GM23338 (cell line): ENCODE results near the gene NTM. TPM values are rescaled to one million over a fixed set of nuclear protein-coding genes. Genes with fewer than 3 reads are reported as not detected.

ENCODE experiments used
- ATAC-seq: fragments of 200-7000 bp; cut with Tn5 transposase; 3 replicates; pipeline ENCODE4 v1.9.1; 2020
- DNase-seq: peaks from one replicate; pipeline ENCODE4 v3.0.0-alpha.2; 2015; ENCODE audit warnings: low spot score
- H2AFZ ChIP-seq: fragments of 200-600 bp; sonication (generic); 2 replicates; pipeline ENCODE4 v1.8.0; 2016; ENCODE audit warnings: antibody characterized with exemption, mild to moderate bottlenecking, moderate library complexity
- H3F3A ChIP-seq: fragments of 200-600 bp; sonication (generic); replicated peaks from 2 replicates; pipeline ENCODE4 v1.8.0; 2017; ENCODE audit warnings: antibody characterized with exemption, mixed run types, low read depth
- H3K27ac ChIP-seq: fragments of 200-600 bp; sonication (generic); 2 replicates; pipeline ENCODE4 v1.6.1; 2016; ENCODE audit warnings: low read depth
- H3K27me3 ChIP-seq: fragments of 200-600 bp; sonication (generic); 2 replicates; pipeline ENCODE4 v1.8.0; 2016; ENCODE audit warnings: mild to moderate bottlenecking, mixed run types, moderate library complexity; ENCODE audit not compliant: insufficient read depth
- H3K36me3 ChIP-seq: fragments of 200-600 bp; sonication (generic); 2 replicates; pipeline ENCODE4 v1.8.0; 2016; ENCODE audit warnings: mild to moderate bottlenecking; ENCODE audit not compliant: insufficient read depth
- H3K4me1 ChIP-seq: fragments of 200-600 bp; sonication (generic); 2 replicates; pipeline ENCODE4 v1.8.0; 2016; ENCODE audit warnings: mild to moderate bottlenecking, moderate library complexity; ENCODE audit not compliant: insufficient read depth
- H3K4me2 ChIP-seq: fragments of 200-600 bp; sonication (generic); 2 replicates; pipeline ENCODE4 v1.7.1; 2017; ENCODE audit warnings: mixed run types
- H3K4me3 ChIP-seq: fragments of 200-600 bp; sonication (generic); 2 replicates; pipeline ENCODE4 v1.6.1; 2016; ENCODE audit warnings: mixed run types
- H3K79me2 ChIP-seq: fragments of 200-600 bp; sonication (generic); replicated peaks from 2 replicates; pipeline ENCODE4 v1.8.0; 2017; ENCODE audit warnings: mild to moderate bottlenecking; ENCODE audit not compliant: insufficient read depth
- H3K9me2 ChIP-seq: fragments of 200-600 bp; sonication (generic); 2 replicates; pipeline ENCODE4 v1.8.0; 2017; ENCODE audit not compliant: insufficient read depth
- H4K20me1 ChIP-seq: fragments of 200-600 bp; sonication (generic); replicated peaks from 2 replicates; pipeline ENCODE4 v1.8.0; 2017; ENCODE audit warnings: mild to moderate bottlenecking; ENCODE audit not compliant: insufficient read depth
- H3K27ac Mint-ChIP-seq: 2 replicates; pipeline ENCODE4 v1.8.0; 2020; ENCODE audit warnings: inconsistent platforms, mild to moderate bottlenecking, moderate library complexity, mixed read lengths
- H3K27me3 Mint-ChIP-seq: 3 replicates; pipeline ENCODE4 v1.8.0; 2022; ENCODE audit warnings: low read depth, mild to moderate bottlenecking, moderate library complexity, mixed read lengths, inconsistent platforms; ENCODE audit not compliant: insufficient read depth, poor library complexity
- H3K36me3 Mint-ChIP-seq: 3 replicates; pipeline ENCODE4 v1.8.0; 2021; ENCODE audit warnings: low read depth, mild to moderate bottlenecking, inconsistent platforms, moderate library complexity, mixed read lengths
- H3K4me1 Mint-ChIP-seq: 3 replicates; pipeline ENCODE4 v1.8.0; 2020; ENCODE audit warnings: mild to moderate bottlenecking, inconsistent platforms, mixed read lengths
- H3K4me3 Mint-ChIP-seq: 3 replicates; pipeline ENCODE4 v1.8.0; 2021; ENCODE audit warnings: moderate library complexity, mild to moderate bottlenecking, inconsistent platforms, mixed read lengths
- H3K9me3 Mint-ChIP-seq: 3 replicates; pipeline ENCODE4 v1.8.0; 2020; ENCODE audit warnings: moderate library complexity, mild to moderate bottlenecking, inconsistent platforms, mixed read lengths
- CREB1 ChIP-seq: fragments of 250-450 bp; sonication (Bioruptor Pico); IDR thresholded peaks from 2 replicates; pipeline ENCODE4 v1.5.0; 2020; ENCODE audit warnings: low read depth, mild to moderate bottlenecking, moderate library complexity
- EZH2 ChIP-seq: fragments of 200-600 bp; sonication (generic); IDR thresholded peaks from one replicate; pipeline ENCODE4 v1.8.0; 2017; ENCODE audit warnings: antibody characterized with exemption, mild to moderate bottlenecking, low read depth; ENCODE audit not compliant: unreplicated experiment
- EZH2phosphoT487 ChIP-seq: fragments of 200-600 bp; sonication (generic); IDR thresholded peaks from one replicate; pipeline ENCODE4 v1.8.1; 2018; ENCODE audit warnings: antibody characterized with exemption; ENCODE audit not compliant: unreplicated experiment
- JUNB ChIP-seq: IDR thresholded peaks from one replicate; pipeline ENCODE4 v1.6.1; 2016; ENCODE audit warnings: antibody characterized with exemption; ENCODE audit not compliant: unreplicated experiment
- NANOG ChIP-seq: IDR thresholded peaks from 2 replicates; pipeline ENCODE4 v1.6.1; 2016; ENCODE audit warnings: antibody characterized with exemption, borderline replicate concordance
- POLR2AphosphoS5 ChIP-seq: IDR thresholded peaks from 2 replicates; pipeline ENCODE4 v1.6.1; 2016; ENCODE audit warnings: antibody characterized with exemption, low read depth
- STAT1 ChIP-seq: IDR thresholded peaks from one replicate; pipeline ENCODE4 v1.6.1; 2016; ENCODE audit warnings: antibody characterized with exemption; ENCODE audit not compliant: unreplicated experiment
- ZNF331 ChIP-seq: fragments of 250-450 bp; sonication (Bioruptor Pico); IDR thresholded peaks from 2 replicates; pipeline ENCODE4 v1.5.0; 2020; ENCODE audit warnings: low read depth, mild to moderate bottlenecking, moderate library complexity
- polyA plus RNA-seq: library from polyadenylated mRNA; unstranded; fragments of >200 nt; fragmentation: Nextera tagmentation; extraction: Ambion mirVana; gene quantifications from 2 replicates; pipeline ENCODE4 v1.2.1, GENCODE V29; 2016
- total RNA-seq: library from RNA; depleted of rRNA; stranded (reverse); fragments of >200 nt; shearing (Covaris generic); gene quantifications from 2 replicates; pipeline ENCODE4 v1.2.3, GENCODE V29; 2014
- TF ChIP-seq, protein P1 (sequence below): fragments of 250-450 bp; sonication (Bioruptor Pico); IDR thresholded peaks from 2 replicates; pipeline ENCODE4 v1.5.0; 2020; ENCODE audit warnings: mild to moderate bottlenecking, moderate library complexity
- TF ChIP-seq, protein P2 (sequence below): IDR thresholded peaks from 2 replicates; pipeline ENCODE4 v1.6.1; 2016; ENCODE audit warnings: antibody characterized with exemption

NTM gene
- total and polyA plus RNA-seq, 2 experiments from 2014 or later, result 10.6 to 14.6 TPM

DNA sequence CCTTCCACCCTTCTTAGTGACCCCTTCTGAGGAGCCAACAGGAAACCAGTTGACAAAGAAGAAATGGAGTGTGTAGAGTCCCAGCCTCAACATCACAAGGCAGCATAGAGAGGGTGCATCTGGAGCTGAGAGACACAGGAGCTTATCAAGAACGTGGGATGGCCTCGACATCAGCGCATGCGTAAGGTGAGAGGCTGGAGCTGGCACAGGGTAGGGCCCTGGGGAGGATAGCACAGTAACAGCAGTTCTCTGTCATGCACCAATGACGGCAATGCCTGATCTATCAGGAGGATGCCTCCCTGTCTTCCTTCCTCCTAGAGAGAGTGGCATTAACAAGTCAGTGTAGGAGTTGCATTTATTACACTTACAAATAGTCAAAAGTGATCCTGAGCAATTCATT, 426.1 kb downstream of the NTM start (continued):
- TF ChIP-seq, protein P1, sequence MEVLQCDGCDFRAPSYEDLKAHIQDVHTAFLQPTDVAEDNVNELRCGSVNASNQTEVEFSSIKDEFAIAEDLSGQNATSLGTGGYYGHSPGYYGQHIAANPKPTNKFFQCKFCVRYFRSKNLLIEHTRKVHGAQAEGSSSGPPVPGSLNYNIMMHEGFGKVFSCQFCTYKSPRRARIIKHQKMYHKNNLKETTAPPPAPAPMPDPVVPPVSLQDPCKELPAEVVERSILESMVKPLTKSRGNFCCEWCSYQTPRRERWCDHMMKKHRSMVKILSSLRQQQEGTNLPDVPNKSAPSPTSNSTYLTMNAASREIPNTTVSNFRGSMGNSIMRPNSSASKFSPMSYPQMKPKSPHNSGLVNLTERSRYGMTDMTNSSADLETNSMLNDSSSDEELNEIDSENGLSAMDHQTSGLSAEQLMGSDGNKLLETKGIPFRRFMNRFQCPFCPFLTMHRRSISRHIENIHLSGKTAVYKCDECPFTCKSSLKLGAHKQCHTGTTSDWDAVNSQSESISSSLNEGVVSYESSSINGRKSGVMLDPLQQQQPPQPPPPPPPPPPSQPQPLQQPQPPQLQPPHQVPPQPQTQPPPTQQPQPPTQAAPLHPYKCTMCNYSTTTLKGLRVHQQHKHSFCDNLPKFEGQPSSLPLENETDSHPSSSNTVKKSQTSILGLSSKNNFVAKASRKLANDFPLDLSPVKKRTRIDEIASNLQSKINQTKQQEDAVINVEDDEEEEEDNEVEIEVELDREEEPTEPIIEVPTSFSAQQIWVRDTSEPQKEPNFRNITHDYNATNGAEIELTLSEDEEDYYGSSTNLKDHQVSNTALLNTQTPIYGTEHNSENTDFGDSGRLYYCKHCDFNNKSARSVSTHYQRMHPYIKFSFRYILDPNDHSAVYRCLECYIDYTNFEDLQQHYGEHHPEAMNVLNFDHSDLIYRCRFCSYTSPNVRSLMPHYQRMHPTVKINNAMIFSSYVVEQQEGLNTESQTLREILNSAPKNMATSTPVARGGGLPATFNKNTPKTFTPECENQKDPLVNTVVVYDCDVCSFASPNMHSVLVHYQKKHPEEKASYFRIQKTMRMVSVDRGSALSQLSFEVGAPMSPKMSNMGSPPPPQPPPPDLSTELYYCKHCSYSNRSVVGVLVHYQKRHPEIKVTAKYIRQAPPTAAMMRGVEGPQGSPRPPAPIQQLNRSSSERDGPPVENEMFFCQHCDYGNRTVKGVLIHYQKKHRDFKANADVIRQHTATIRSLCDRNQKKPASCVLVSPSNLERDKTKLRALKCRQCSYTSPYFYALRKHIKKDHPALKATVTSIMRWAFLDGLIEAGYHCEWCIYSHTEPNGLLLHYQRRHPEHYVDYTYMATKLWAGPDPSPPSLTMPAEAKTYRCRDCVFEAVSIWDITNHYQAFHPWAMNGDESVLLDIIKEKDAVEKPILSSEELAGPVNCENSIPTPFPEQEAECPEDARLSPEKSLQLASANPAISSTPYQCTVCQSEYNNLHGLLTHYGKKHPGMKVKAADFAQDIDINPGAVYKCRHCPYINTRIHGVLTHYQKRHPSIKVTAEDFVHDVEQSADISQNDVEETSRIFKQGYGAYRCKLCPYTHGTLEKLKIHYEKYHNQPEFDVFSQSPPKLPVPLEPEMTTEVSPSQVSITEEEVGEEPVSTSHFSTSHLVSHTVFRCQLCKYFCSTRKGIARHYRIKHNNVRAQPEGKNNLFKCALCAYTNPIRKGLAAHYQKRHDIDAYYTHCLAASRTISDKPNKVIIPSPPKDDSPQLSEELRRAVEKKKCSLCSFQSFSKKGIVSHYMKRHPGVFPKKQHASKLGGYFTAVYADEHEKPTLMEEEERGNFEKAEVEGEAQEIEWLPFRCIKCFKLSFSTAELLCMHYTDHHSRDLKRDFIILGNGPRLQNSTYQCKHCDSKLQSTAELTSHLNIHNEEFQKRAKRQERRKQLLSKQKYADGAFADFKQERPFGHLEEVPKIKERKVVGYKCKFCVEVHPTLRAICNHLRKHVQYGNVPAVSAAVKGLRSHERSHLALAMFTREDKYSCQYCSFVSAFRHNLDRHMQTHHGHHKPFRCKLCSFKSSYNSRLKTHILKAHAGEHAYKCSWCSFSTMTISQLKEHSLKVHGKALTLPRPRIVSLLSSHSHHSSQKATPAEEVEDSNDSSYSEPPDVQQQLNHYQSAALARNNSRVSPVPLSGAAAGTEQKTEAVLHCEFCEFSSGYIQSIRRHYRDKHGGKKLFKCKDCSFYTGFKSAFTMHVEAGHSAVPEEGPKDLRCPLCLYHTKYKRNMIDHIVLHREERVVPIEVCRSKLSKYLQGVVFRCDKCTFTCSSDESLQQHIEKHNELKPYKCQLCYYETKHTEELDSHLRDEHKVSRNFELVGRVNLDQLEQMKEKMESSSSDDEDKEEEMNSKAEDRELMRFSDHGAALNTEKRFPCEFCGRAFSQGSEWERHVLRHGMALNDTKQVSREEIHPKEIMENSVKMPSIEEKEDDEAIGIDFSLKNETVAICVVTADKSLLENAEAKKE (CRISPR knock-in tag), result no peak
- TF ChIP-seq JUNB, result no peak

DNA sequence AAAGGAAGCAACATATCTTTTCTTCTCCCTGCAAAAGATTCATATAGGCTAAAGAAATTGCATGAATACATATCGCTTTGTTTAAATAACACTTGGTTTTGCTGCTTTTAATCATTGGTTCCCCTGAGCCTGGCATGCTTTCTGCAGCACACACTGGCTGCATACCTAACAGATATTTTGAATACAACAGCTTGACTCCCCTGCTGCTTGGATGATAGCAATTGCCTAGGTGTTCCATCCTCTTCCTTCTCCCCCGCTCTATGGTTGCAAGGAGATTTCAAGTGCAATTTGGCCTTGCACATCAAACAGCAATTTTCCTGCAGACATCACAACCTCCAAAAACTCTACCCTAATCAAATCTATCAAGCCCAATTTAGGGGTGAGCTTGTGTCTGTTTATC, 430.0 kb downstream of the NTM start:
- Histone ChIP-seq H3K27ac (no peak overlapping the region), H3K36me3 (no peaks in the 10 kb centered on the region), H2AFZ (no peak overlapping the region), H3K79me2 (no peaks in the 10 kb centered on the region), H3F3A (no peaks in the 10 kb centered on the region), H3K4me1 (peaks cover 31% of the 10 kb centered on the region), H3K4me3 (no peak overlapping the region), H3K9me2 (no peaks in the 10 kb centered on the region), H3K27me3 (no peaks in the 10 kb centered on the region), H4K20me1 (no peaks in the 10 kb centered on the region), H3K4me2 (peak overlapping the region; percentile 74; the same call in 1 of the 2 replicates)
- H3K4me1 Mint-ChIP-seq, result peaks cover 56% of the 10 kb centered on the region
- H3K27me3 Mint-ChIP-seq, result peaks cover 2% of the 10 kb centered on the region
- no peaks in the 10 kb centered on the region; the same call in 2 of the 3 replicates for H3K9me3 Mint-ChIP-seq
- DNase-seq, result peak; percentile 29
- H3K4me3 Mint-ChIP-seq, result no peak overlapping the region
- no peak overlapping the region for H3K27ac Mint-ChIP-seq
- H3K36me3 Mint-ChIP-seq, result no peaks in the 10 kb centered on the region
- peak; percentile 18 for ATAC-seq
- TF ChIP-seq CREB1 (no peak), EZH2phosphoT487 (no peak), EZH2 (no peak), STAT1 (no peak), POLR2AphosphoS5 (no peak), ZNF331 (CRISPR knock-in tag) (no peak), NANOG (no peak)
- TF ChIP-seq, protein P1 (CRISPR knock-in tag), result no peak
- TF ChIP-seq, protein P2, sequence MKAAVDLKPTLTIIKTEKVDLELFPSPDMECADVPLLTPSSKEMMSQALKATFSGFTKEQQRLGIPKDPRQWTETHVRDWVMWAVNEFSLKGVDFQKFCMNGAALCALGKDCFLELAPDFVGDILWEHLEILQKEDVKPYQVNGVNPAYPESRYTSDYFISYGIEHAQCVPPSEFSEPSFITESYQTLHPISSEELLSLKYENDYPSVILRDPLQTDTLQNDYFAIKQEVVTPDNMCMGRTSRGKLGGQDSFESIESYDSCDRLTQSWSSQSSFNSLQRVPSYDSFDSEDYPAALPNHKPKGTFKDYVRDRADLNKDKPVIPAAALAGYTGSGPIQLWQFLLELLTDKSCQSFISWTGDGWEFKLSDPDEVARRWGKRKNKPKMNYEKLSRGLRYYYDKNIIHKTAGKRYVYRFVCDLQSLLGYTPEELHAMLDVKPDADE, result no peak
